DOHH2 (cell line): ENCODE results near the gene XKRX.

Source experiments
- CTCF ChIP-seq: fragments of 200-600 bp; sonication (generic); IDR thresholded peaks from one replicate; pipeline ENCODE4 v1.5.1; 2014; ENCODE audit warnings: antibody characterized with exemption, mild to moderate bottlenecking, low read depth, low read length; ENCODE audit not compliant: poor library complexity, severe bottlenecking
- EZH2phosphoT487 ChIP-seq: fragments of 200-600 bp; sonication (generic); IDR thresholded peaks from 2 replicates; pipeline ENCODE4 v1.6.1; 2017; ENCODE audit warnings: borderline replicate concordance, mild to moderate bottlenecking, antibody characterized with exemption, low read length, moderate library complexity, mixed read lengths

GRCh38 chrX:100964362-100964761 is 35.6 kb upstream of the XKRX start:
- TF ChIP-seq CTCF (no peak), EZH2phosphoT487 (no peak)
